ENCODE measurements around the gene REG1B.
"Not testable (repeated sequence)": the region's sequence is repeated elsewhere in the genome, so short reads cannot be mapped to it uniquely, and the experiment has no call there.

The REG1B gene

GRCh38 chr2:79083597-79084251 is 4.1 kb downstream of the REG1B start:
- DNase-seq = no peak

GRCh38 chr2:79082987-79083386 is 4.8 kb downstream of the REG1B start:
- DNase-seq = no peak

GRCh38 chr2:79071078-79071477 is 16.7 kb downstream of the REG1B start:
- no peak for DNase-seq

- DNase-seq = no peak
Observed at GRCh38 chr2:79065201-79065600, 22.6 kb downstream of the REG1B start.

- DNase-seq = not testable (repeated sequence)
Observed at GRCh38 chr2:79054769-79055168, 33.0 kb downstream of the REG1B start.

- DNase-seq = not testable (repeated sequence)
Observed at GRCh38 chr2:79053486-79053885, 34.3 kb downstream of the REG1B start.

GRCh38 chr2:79041032-79041448 is 46.8 kb downstream of the REG1B start:
- peak; percentile 10 to 39 for DNase-seq

GRCh38 chr2:79039944-79040343 is 47.8 kb downstream of the REG1B start:
- DNase-seq = no peak
